NCI-H446 treated with DMSO at 0.1 percent for 48 hours (cell line): ENCODE data around the gene PARS2.

Source experiments
- DNase-seq: peaks from one replicate; lab custom pipeline; 2025; lab: John Stamatoyannopoulos, UW

The PARS2 gene

DNA sequence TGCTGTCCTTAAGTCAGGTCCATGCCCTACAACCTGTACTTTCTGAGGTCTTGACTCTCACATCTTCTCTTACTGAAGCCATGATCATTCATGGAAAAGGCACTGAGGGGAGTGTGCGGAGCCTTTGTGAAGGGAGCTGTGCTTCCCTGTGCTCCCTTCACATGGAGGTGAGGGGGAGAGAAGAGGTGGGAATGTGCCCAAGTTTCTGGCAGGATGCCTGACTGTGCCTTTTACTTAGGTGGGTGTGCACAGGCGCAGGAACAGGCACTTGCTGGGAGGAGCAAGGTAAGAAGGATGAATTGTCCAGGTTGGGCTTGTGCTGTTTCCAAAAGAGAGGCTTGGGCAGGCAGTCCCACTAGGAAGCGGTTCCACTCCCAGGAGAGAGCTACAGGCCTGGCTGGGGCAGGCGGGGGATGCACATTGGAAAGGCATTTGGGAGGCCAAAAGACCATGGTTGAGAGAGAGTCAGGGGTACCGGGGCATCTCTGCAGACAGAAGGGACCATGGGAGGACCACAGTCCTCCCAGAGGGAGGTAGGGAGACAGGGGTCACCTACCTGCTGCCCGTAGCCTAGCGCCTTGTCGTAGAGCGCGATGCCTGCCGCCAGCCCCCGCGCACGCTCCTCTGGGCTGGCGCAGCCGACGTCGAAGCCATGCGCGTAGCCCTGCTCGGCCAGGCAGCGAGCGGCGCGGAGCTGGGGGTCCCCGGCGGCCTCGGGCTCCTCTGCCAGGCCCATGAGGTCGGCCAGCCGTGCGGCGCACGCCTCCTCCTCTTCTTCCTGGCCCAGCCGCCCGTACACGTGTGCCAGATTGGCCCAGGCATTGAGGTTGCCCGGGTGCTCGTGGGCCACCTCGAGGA lies 35.9 kb upstream of the PARS2 start:
- DNase-seq, result no peak

- no peak for DNase-seq
Measured at GRCh38 chr1:54798769-54799641, 34.7 kb upstream of the PARS2 start.

DNA sequence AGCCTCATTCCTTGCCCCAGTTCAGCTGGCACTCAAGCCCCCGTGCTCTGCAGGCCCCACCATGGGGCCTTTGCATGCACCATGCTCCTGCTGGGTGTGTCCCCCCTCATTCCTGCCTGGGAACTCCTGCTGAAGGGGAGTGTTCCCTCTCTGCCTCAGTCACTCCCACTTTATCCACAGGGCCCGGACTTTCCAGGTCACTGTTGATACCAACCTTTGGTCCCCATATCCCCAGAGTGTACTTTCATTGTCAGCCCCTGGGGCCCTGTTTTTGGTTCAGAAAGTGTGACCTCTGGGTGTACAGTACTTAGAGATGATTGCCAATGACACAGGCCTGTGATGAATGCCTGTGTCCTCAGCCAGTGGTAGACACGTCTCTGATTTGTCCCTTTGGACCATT lies 33.9 kb upstream of the PARS2 start:
- DNase-seq, result no peak

GRCh38 chr1:54796902-54797301 lies 32.6 kb upstream of the PARS2 start:
- DNase-seq, result no peak

DNA sequence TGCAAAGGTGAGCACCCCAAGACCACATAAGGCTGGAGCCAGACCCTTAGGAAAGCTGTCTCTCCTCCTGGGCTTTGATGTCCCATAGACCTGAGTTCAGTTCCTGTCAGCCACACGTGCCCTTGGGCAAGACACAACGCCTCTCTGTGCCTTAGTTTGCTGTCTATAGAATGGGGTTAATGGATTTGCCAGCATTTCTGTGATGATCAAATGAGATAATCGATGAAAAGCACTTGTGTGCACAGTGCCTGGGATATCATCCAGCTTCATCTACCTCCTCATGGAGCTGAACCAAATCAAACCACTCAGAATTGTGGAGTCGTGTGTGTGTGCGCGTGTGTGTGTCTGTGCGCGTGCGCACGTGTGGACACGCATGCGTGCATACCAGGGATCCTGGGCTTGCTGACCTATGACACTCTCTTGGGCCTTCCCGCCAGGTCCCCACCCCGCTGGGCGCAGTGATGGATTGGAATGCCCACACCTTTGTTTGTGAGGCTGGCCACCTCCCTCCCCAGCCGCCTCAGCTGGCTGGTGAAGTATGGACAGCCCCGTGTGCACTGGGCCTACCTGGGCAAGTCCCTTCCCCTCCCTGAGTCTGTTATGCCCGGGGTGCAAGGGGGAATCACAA lies 31.6 kb upstream of the PARS2 start:
- DNase-seq, result no peak

- DNase-seq, result no peak
Measured at GRCh38 chr1:54795356-54795665, 31.0 kb upstream of the PARS2 start.

GRCh38 chr1:54794451-54795355 lies 30.4 kb upstream of the PARS2 start:
- DNase-seq, result no peak

GRCh38 chr1:54792686-54793282 lies 28.5 kb upstream of the PARS2 start:
- DNase-seq, result peak; percentile 32

GRCh38 chr1:54791880-54792522 lies 27.7 kb upstream of the PARS2 start:
- DNase-seq, result no peak

DNA sequence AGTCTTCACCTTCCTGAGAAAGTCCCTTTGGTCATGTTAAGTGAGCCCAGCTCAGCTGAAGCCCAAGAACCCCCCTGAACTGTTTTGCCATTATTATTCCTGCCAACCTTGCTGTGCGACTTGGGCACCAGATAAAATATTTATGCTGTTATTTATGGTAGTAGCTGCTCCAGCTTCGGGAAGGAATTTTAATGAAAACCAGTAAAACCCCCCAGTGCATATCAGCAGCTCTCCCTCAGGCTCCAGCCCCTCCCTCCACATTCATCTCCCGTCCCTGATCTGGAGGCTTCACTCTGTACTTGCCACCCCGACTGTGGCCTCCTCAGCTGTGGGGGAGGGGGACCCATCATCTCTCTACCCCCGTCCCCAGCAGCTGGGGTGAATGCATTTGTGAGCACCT lies 24.1 kb upstream of the PARS2 start:
- DNase-seq, result no peak

DNA sequence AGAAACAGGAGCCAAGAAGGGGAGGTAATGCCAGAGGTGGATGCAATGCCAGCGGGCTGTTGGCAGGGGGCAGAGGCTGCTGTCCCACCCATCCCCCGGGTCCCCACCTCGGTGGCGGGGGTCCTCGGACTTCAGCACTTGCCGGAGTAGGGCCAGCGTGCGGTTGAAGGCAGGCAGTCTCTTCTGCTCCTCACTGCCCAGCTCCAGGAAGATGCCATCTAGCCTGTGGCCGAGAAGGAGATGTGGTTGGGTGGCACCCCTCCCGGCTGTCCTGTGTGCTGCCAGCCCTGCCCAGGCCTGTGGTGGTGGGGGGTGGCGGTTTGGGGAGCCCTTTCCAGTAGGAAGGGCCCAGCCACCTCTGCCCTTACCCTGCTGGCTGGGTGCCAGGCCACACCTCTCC lies 23.3 kb upstream of the PARS2 start:
- DNase-seq, result no peak

GRCh38 chr1:54786778-54787177 lies 22.5 kb upstream of the PARS2 start:
- no peak for DNase-seq

DNA sequence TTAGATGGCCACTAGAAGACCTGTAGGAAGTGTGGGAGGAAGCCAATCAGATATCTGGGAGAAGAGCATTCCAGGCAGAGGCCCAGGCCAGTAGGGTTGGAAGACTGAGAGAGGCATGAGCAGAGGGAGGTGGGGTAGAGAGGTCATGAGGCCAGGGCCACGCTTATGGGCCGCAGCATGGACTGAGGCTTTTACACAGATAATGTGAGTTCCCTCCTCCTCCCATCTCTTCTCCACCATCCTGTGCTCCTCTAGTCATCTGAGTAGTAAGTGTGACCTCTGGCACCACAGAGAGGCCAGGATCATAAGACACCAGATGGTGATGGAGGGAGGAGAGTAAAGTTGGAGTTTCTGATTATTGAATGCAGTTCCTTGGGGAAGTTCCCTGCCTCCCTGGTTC lies 19.7 kb upstream of the PARS2 start:
- DNase-seq, result no peak

DNA sequence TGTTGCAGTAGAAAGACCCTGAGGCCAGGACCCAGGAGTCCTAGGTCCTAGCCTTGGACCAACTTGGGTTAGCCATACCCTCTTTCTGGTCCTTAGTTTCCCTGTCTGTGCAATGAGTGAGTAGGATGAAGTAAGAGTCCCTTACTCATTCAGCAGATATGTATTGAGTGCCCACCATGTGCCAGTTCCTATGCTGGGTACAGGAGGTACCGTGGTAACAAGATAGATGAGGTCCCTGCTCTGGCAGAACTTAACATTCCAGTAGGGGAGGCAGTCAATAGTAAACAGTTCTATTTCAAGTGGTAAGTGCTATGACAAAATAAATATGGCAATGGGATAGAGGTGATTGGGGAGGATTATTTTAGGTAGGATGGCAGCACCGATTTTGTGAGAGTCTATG lies 18.3 kb upstream of the PARS2 start:
- DNase-seq, result no peak

DNA sequence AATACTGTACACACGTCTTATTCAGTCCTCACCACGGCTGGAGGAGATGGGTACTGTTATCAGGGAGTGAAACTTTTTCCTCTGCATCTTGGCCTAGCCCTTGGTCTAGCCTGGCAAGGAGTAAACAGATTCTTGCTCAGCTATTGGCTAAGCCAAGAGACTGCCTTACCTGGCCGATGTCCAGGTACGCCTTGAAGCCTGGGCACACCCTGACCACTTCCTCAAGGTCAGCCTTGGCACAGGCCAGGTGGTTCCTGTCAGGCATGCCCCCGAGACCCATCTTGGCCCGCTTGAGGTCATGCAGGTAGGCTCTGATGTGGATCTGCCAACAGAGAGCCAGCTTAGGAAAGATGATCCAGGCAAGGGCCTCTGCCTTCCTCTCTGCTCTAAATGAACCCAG lies 17.8 kb upstream of the PARS2 start:
- no peak for DNase-seq

GRCh38 chr1:54781023-54781723 lies 16.9 kb upstream of the PARS2 start:
- DNase-seq, result no peak

GRCh38 chr1:54777431-54777830 lies 13.1 kb upstream of the PARS2 start:
- DNase-seq, result no peak

GRCh38 chr1:54777011-54777410 lies 12.7 kb upstream of the PARS2 start:
- DNase-seq, result no peak

GRCh38 chr1:54775828-54776721 lies 11.8 kb upstream of the PARS2 start:
- DNase-seq, result peak; percentile 11
